PC-3 (cell line): ENCODE measurements around the gene RAD23A. TPM values are rescaled to one million over a fixed set of nuclear protein-coding genes. Genes with fewer than 3 reads are reported as not detected.

Experiments
- ATAC-seq: fragments of 200-7000 bp; cut with Tn5 transposase; 2 replicates; pipeline ENCODE4 v1.9.1; 2020; ENCODE audit warnings: mild to moderate bottlenecking, moderate library complexity
- BruUV-seq: library from RNA; stranded (reverse); fragments of 400-500 nt; replicated peaks from 2 replicates; lab custom pipeline; 2021; lab: Mats Ljungman, UMichigan
- CTCF ChIA-PET: fragments of 300-600 bp; sonication (Branson Sonifier 250); formaldehyde crosslinking; loops from one replicate; lab custom pipeline; 2022; ENCODE audit warnings: antibody characterized with exemption; lab: Charles Lee
- POLR2A ChIA-PET: fragments of 300-600 bp; sonication (Branson Sonifier 250); formaldehyde crosslinking; loops from one replicate; lab custom pipeline; 2022; ENCODE audit warnings: antibody characterized with exemption; ENCODE audit not compliant: unreplicated experiment; lab: Charles Lee
- DNase-seq: peaks from one replicate; pipeline ENCODE4 v3.0.0-alpha.2; 2015
- H2AFZ ChIP-seq: fragments of 300-600 bp; sonication (generic); 2 replicates; pipeline ENCODE4 v1.6.0; 2016; ENCODE audit warnings: antibody characterized with exemption, low read length
- H3F3A ChIP-seq: fragments of 300-600 bp; sonication (generic); one replicate; pipeline ENCODE4 v1.6.0; 2017; ENCODE audit warnings: antibody characterized with exemption, low read length, control low read depth, mild to moderate bottlenecking; ENCODE audit not compliant: unreplicated experiment
- H3K27ac ChIP-seq: fragments of 300-600 bp; sonication (generic); 2 replicates; pipeline ENCODE4 v1.5.1; 2016; ENCODE audit warnings: mild to moderate bottlenecking, low read length
- H3K27me3 ChIP-seq: fragments of 300-600 bp; sonication (generic); 2 replicates; pipeline ENCODE4 v1.6.1; 2016; ENCODE audit warnings: low read length, mixed read lengths
- H3K36me3 ChIP-seq: fragments of 300-600 bp; sonication (generic); 2 replicates; pipeline ENCODE4 v1.6.1; 2016; ENCODE audit warnings: low read depth, mixed run types, low read length, mixed read lengths
- H3K4me1 ChIP-seq: fragments of 300-600 bp; sonication (generic); 2 replicates; pipeline ENCODE4 v1.5.1; 2016; ENCODE audit warnings: low read length; ENCODE audit not compliant: insufficient read depth
- H3K4me2 ChIP-seq: fragments of 300-600 bp; sonication (generic); 2 replicates; pipeline ENCODE4 v1.6.0; 2016; ENCODE audit warnings: low read length
- H3K4me3 ChIP-seq: fragments of 300-600 bp; sonication (generic); 2 replicates; pipeline ENCODE4 v1.5.1; 2016; ENCODE audit warnings: mild to moderate bottlenecking, low read length, mixed read lengths
- H3K79me2 ChIP-seq: fragments of 300-600 bp; sonication (generic); 2 replicates; pipeline ENCODE4 v1.6.1; 2017; ENCODE audit warnings: low read length, mixed read lengths
- H3K9ac ChIP-seq: fragments of 300-600 bp; sonication (generic); 2 replicates; pipeline ENCODE4 v1.6.0; 2016; ENCODE audit warnings: mild to moderate bottlenecking, low read length
- H3K9me2 ChIP-seq: fragments of 300-600 bp; sonication (generic); replicated peaks from 2 replicates; pipeline ENCODE4 v1.6.1; 2016; ENCODE audit warnings: mixed run types, low read length, mixed read lengths
- H3K9me3 ChIP-seq: fragments of 300-600 bp; sonication (generic); 2 replicates; pipeline ENCODE4 v1.6.1; 2016; ENCODE audit warnings: low read length, mixed read lengths
- H4K20me1 ChIP-seq: fragments of 300-600 bp; sonication (generic); 2 replicates; pipeline ENCODE4 v1.6.1; 2016; ENCODE audit warnings: low read length, mixed read lengths
- EZH2 ChIP-seq: fragments of 300-600 bp; sonication (generic); IDR thresholded peaks from one replicate; pipeline ENCODE4 v1.6.1; 2017; ENCODE audit warnings: antibody characterized with exemption, mild to moderate bottlenecking, low read length; ENCODE audit not compliant: unreplicated experiment
- EZH2phosphoT487 ChIP-seq: fragments of 300-600 bp; sonication (generic); IDR thresholded peaks from 2 replicates; pipeline ENCODE4 v1.6.1; 2018; ENCODE audit warnings: mild to moderate bottlenecking, antibody characterized with exemption, low read length, borderline replicate concordance
- intact Hi-C: fragments of 100-400 bp; cut with micrococcal nuclease; formaldehyde crosslinking; loops from 2 replicates; pipeline ENCODE4 v1.9.0; 2023
- total RNA-seq: library from RNA; depleted of rRNA; stranded (reverse); fragments of >200 nt; gene quantifications from 2 replicates; pipeline ENCODE4 v1.2.3, GENCODE V29; 2014
- TF ChIP-seq, protein P1 (sequence below): fragments of 300-600 bp; sonication (generic); conservative IDR thresholded peaks from 2 replicates; pipeline ENCODE4 v1.5.1; 2017; ENCODE audit warnings: antibody characterized with exemption, low read depth, mild to moderate bottlenecking, low read length

RAD23A gene
- total RNA-seq, 1 experiment from 2014 or later, result 418 TPM

- peaks cover 2% of the 10 kb centered on the region; the same call in 1 of the 2 replicates for H3K36me3 ChIP-seq
- no peaks in the 10 kb centered on the region for H3K9me2 ChIP-seq
- no peak overlapping the region for H3K4me2 ChIP-seq
- CTCF ChIA-PET, result no interaction called here
- no peak overlapping the region for H3K9ac ChIP-seq
- H3K4me3 ChIP-seq, result no peak overlapping the region
- H3K79me2 ChIP-seq, result peaks cover 35% of the 10 kb centered on the region
- BruUV-seq, result no TSS peak
- no peaks in the 10 kb centered on the region for H3K9me3 ChIP-seq
- no peak overlapping the region for H3K27ac ChIP-seq
- intact Hi-C loops, result no loop called here
- peaks cover 9% of the 10 kb centered on the region; the same call in 1 of the 2 replicates for H3K4me1 ChIP-seq
- POLR2A ChIA-PET, result no interaction called here
- no peaks in the 10 kb centered on the region for H4K20me1 ChIP-seq
- no peak overlapping the region for H2AFZ ChIP-seq
- DNase-seq (no peak), ATAC-seq (no peak)
- peaks cover 5% of the 10 kb centered on the region for H3F3A ChIP-seq
- H3K27me3 ChIP-seq, result no peaks in the 10 kb centered on the region
- TF ChIP-seq EZH2phosphoT487 (no peak), EZH2 (no peak)
- TF ChIP-seq, protein P1, sequence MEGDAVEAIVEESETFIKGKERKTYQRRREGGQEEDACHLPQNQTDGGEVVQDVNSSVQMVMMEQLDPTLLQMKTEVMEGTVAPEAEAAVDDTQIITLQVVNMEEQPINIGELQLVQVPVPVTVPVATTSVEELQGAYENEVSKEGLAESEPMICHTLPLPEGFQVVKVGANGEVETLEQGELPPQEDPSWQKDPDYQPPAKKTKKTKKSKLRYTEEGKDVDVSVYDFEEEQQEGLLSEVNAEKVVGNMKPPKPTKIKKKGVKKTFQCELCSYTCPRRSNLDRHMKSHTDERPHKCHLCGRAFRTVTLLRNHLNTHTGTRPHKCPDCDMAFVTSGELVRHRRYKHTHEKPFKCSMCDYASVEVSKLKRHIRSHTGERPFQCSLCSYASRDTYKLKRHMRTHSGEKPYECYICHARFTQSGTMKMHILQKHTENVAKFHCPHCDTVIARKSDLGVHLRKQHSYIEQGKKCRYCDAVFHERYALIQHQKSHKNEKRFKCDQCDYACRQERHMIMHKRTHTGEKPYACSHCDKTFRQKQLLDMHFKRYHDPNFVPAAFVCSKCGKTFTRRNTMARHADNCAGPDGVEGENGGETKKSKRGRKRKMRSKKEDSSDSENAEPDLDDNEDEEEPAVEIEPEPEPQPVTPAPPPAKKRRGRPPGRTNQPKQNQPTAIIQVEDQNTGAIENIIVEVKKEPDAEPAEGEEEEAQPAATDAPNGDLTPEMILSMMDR, result no peak
Observed at GRCh38 chr19:12959481-12959880, 13.8 kb downstream of the RAD23A start.

GRCh38 chr19:12965017-12965811 lies 19.6 kb downstream of the RAD23A start:
- BruUV-seq, result no TSS peak
- Histone ChIP-seq H3K9me3 (no peaks in the 10 kb centered on the region), H3K9me2 (no peaks in the 10 kb centered on the region), H3F3A (no peaks in the 10 kb centered on the region), H3K27ac (peak overlapping the region; percentile 27), H4K20me1 (no peaks in the 10 kb centered on the region), H3K36me3 (no peaks in the 10 kb centered on the region), H3K4me3 (peak overlapping the region; percentile 66), H3K4me1 (peaks cover 3% of the 10 kb centered on the region; the same call in 1 of the 2 replicates), H3K79me2 (no peaks in the 10 kb centered on the region), H3K4me2 (peak overlapping the region; percentile 89), H2AFZ (peak overlapping the region; percentile 94), H3K9ac (peak overlapping the region; percentile 68), H3K27me3 (no peaks in the 10 kb centered on the region)
- DNase-seq, result peak; percentile 89
- ATAC-seq, result peak; percentile 97
- intact Hi-C loops, result no loop called here
- POLR2A ChIA-PET, result interaction anchor here (0.9 kb wide), 1 partner anchor 19 kb away, joined by 5 read pairs; no protein-coding TSS in a partner anchor
- CTCF ChIA-PET, result interaction anchor here (0.5 to 1.5 kb wide), 14 partner anchors 9 to 139 kb away, joined by 3 to 15 read pairs (median 4); partner anchors contain the start of gene RAD23A
- TF ChIP-seq EZH2 (no peak), EZH2phosphoT487 (no peak)
- TF ChIP-seq, protein P1, result peak; percentile 93

GRCh38 chr19:12965812-12966135 lies 20.1 kb downstream of the RAD23A start:
- no peaks in the 10 kb centered on the region for H3K9me3 ChIP-seq
- intact Hi-C loops, result no loop called here
- DNase-seq (no peak), ATAC-seq (no peak)
- H3K9me2 ChIP-seq, result no peaks in the 10 kb centered on the region
- peak overlapping the region; percentile 66 for H3K4me3 ChIP-seq
- H3K27me3 ChIP-seq, result no peaks in the 10 kb centered on the region
- H4K20me1 ChIP-seq, result no peaks in the 10 kb centered on the region
- H3K79me2 ChIP-seq, result no peaks in the 10 kb centered on the region
- peak overlapping the region; percentile 68 for H3K9ac ChIP-seq
- peaks cover 3% of the 10 kb centered on the region; the same call in 1 of the 2 replicates for H3K4me1 ChIP-seq
- peak overlapping the region; percentile 27 for H3K27ac ChIP-seq
- BruUV-seq, result no TSS peak
- peak overlapping the region; percentile 89 for H3K4me2 ChIP-seq
- ChIA-PET CTCF (interaction anchor here (0.5 to 1.5 kb wide), 12 partner anchors 9 to 139 kb away, joined by 3 to 15 read pairs (median 4); partner anchors contain the start of gene RAD23A), POLR2A (no interaction called here)
- no peaks in the 10 kb centered on the region for H3K36me3 ChIP-seq
- H3F3A ChIP-seq, result no peaks in the 10 kb centered on the region
- peak overlapping the region; percentile 94 for H2AFZ ChIP-seq
- no peak for TF ChIP-seq EZH2phosphoT487
